ENCODE data around the gene RALBP1.

DNA sequence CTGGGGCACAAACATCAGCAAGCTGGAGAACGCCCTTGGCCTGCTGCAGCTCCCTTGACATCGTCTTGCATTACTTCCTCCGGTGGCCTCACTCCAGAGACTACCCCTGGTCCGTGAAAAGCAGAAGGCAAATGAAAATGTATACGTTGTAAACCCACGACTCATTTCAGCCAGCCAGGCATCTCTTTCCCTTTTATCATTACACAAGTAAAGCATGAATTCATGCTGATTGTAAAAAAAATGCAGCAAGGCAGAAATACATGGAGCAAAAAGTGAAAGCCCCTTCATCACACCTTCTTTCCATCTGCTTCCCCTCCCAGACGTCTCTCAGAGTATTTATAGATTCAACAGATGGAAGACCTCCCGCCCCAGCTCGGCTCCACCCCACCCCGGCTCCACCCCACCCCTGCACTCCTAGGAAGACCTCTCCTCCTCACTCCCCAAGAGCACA, 41.6 kb upstream of the RALBP1 start:
- TF ChIP-seq, protein P1, sequence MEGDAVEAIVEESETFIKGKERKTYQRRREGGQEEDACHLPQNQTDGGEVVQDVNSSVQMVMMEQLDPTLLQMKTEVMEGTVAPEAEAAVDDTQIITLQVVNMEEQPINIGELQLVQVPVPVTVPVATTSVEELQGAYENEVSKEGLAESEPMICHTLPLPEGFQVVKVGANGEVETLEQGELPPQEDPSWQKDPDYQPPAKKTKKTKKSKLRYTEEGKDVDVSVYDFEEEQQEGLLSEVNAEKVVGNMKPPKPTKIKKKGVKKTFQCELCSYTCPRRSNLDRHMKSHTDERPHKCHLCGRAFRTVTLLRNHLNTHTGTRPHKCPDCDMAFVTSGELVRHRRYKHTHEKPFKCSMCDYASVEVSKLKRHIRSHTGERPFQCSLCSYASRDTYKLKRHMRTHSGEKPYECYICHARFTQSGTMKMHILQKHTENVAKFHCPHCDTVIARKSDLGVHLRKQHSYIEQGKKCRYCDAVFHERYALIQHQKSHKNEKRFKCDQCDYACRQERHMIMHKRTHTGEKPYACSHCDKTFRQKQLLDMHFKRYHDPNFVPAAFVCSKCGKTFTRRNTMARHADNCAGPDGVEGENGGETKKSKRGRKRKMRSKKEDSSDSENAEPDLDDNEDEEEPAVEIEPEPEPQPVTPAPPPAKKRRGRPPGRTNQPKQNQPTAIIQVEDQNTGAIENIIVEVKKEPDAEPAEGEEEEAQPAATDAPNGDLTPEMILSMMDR (IDR thresholded peaks at IDR 0.05): no peak
- no peak for TF ChIP-seq POLR2A (IDR thresholded peaks at IDR 0.05)
- TF ChIP-seq POLR2AphosphoS5 (IDR thresholded peaks at IDR 0.05): no peak
